GM12892 (cell line): ENCODE data around the gene ERBB4.

ENCODE experiments used
- POLR2A ChIP-seq: IDR thresholded peaks from 2 replicates; pipeline ENCODE4 v1.6.1; 2011; ENCODE audit warnings: low read depth, low read length, control low read depth
- POLR2AphosphoS5 ChIP-seq: IDR thresholded peaks from 2 replicates; pipeline ENCODE4 v1.6.1; 2011; ENCODE audit warnings: low read depth, low read length, control low read depth
- TAF1 ChIP-seq: IDR thresholded peaks from 2 replicates; pipeline ENCODE4 v1.6.1; 2011; ENCODE audit warnings: low read depth, mild to moderate bottlenecking, control low read depth, low read length, borderline replicate concordance

GRCh38 chr2:211709389-211709788, 829.2 kb downstream of the ERBB4 start:
- TF ChIP-seq TAF1 (no peak), POLR2A (no peak), POLR2AphosphoS5 (no peak)
